GM12891 (cell line): ENCODE results near the gene MALSU1.

Experiments
- DNase-seq: peaks from one replicate; pipeline ENCODE4 v3.0.0; 2011; ENCODE audit warnings: low spot score; ENCODE audit not compliant: insufficient read length
- FAIRE-seq: peaks from 2 replicates; lab custom pipeline; 2011; peaks lifted over from hg19 to GRCh38; lab: Jason Lieb, UNC
- PAX5 ChIP-seq: IDR thresholded peaks from 2 replicates; pipeline ENCODE4 v1.6.1; 2011; ENCODE audit warnings: low read length, moderate library complexity, mild to moderate bottlenecking; ENCODE audit not compliant: insufficient read depth, severe bottlenecking
- POLR2A ChIP-seq: IDR thresholded peaks from 2 replicates; pipeline ENCODE4 v1.6.1; 2011; ENCODE audit warnings: low read depth, low read length, control low read depth
- POLR2AphosphoS5 ChIP-seq: IDR thresholded peaks from 2 replicates; pipeline ENCODE4 v1.6.1; 2011; ENCODE audit warnings: low read depth, low read length, control low read depth
- POU2F2 ChIP-seq: IDR thresholded peaks from 2 replicates; pipeline ENCODE4 v1.6.1; 2011; ENCODE audit warnings: low read depth, mild to moderate bottlenecking, control low read depth, low read length, moderate library complexity
- SPI1 ChIP-seq: IDR thresholded peaks from 2 replicates; pipeline ENCODE4 v1.6.1; 2011; ENCODE audit warnings: low read depth, low read length, control low read depth
- TAF1 ChIP-seq: IDR thresholded peaks from 2 replicates; pipeline ENCODE4 v1.6.1; 2011; ENCODE audit warnings: low read depth, low read length, control low read depth

The MALSU1 gene

GRCh38 chr7:23343102-23343501 is 44.0 kb downstream of the MALSU1 start:
- FAIRE-seq (no peak), DNase-seq (no peak)
- no peak for TF ChIP-seq SPI1
- TF ChIP-seq POU2F2, result no peak
- no peak for TF ChIP-seq PAX5
- TF ChIP-seq TAF1, result no peak

GRCh38 chr7:23343806-23344475 is 44.8 kb downstream of the MALSU1 start:
- no peak for TF ChIP-seq POLR2AphosphoS5
- TF ChIP-seq SPI1, result no peak
- no peak for TF ChIP-seq TAF1
- no peak for TF ChIP-seq PAX5
- TF ChIP-seq POU2F2, result no peak
- no peak for TF ChIP-seq POLR2A
- no peak for FAIRE-seq

GRCh38 chr7:23345601-23346000 is 46.5 kb downstream of the MALSU1 start:
- peak; percentile 88 for FAIRE-seq
- TF ChIP-seq TAF1, result no peak
- TF ChIP-seq SPI1, result no peak
- TF ChIP-seq POLR2AphosphoS5, result no peak
- no peak for DNase-seq

More at GRCh38 chr7:23343806-23344475, 44.8 kb downstream of the MALSU1 start:
- no peak for DNase-seq

DNA sequence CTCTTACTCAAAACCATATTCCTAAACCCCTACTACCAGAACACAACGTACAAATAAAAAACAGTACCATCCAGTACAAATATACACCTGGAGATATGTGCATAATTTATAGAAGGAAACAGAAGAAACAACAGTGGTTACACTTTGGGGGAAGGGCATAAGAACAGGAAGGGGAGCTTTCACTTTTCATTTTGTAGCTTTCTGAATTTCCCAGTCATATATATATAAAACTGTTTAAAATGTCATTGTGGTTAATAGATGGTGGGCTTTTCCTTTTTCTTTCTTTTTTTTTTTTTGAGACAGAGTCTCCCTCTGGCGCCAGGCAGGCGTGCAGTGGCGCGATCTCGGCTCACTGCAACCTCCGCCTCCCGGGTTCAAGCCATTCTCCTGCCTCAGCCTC is 47.2 kb downstream of the MALSU1 start:
- DNase-seq (no peak), FAIRE-seq (no peak)

GRCh38 chr7:23347033-23347681 is 48.0 kb downstream of the MALSU1 start:
- FAIRE-seq, result no peak
- no peak for DNase-seq
- TF ChIP-seq TAF1 (no peak), POU2F2 (no peak), SPI1 (no peak), POLR2A (no peak), PAX5 (no peak), POLR2AphosphoS5 (no peak)

More for the DNA sequence above, 47.2 kb downstream of the MALSU1 start:
- no peak for TF ChIP-seq TAF1
- TF ChIP-seq POU2F2, result no peak
- TF ChIP-seq SPI1, result no peak
- TF ChIP-seq PAX5, result no peak
- no peak for TF ChIP-seq POLR2A
- no peak for TF ChIP-seq POLR2AphosphoS5

DNA sequence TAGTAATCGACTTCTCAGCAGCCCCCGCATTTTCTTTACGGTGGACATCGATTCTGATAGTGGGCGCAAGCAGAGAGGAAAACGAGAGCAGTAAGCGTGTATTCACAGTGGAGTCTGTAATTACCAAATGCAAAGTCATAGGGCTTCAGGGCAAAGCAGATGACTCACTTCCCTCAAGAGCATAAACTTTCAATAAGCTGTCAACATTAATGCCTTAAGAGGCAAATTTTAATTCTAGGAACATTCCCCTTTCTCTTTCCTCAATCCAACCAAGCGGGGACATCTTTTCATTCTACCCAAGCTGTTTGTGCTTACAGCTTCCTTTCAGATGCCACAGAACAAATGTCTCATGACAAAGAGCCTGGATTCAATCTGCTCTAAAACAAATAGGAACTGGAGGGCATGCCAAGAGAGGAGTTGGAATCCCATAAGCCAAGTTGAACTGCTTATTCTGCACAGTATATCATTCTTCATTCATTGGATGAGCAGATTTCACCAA is 48.6 kb downstream of the MALSU1 start:
- TF ChIP-seq SPI1 (peak; percentile 45), POLR2A (no peak)
- no peak for DNase-seq
- FAIRE-seq, result peak; percentile 76

DNA sequence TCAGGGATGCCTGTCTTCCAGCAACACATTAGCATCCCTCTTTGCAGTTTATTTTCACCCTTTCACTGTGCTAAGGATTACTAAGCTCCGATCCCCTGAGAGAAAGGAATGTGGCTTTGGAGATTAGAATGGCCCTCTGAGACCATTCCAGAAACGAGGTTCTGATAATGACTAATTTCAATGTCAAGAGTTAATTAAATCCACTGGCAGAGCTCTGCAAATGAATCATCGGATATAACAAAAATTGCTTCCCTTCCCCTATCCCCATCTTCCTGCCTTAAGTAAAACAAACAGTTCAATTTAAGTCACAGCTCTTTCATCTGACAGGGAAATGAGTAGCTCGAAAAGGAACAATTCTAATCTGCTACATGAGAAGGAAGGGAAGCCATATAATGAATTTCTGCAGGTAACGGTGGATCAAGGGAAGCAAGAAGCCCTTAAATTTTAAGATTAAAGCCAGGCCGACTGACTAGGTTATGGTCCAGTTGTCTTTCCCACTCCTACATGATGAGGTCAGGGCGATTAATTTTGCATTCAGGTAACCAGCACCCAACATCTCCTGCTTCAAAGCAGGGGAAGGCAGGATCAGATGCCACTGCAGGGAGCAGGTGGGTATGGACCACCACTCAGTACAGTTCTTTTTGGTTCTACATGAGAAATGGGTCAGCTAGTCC is 50.5 kb downstream of the MALSU1 start:
- FAIRE-seq, result no peak
- DNase-seq, result no peak
- TF ChIP-seq TAF1 (no peak), POU2F2 (no peak), POLR2AphosphoS5 (no peak), SPI1 (no peak)

DNA sequence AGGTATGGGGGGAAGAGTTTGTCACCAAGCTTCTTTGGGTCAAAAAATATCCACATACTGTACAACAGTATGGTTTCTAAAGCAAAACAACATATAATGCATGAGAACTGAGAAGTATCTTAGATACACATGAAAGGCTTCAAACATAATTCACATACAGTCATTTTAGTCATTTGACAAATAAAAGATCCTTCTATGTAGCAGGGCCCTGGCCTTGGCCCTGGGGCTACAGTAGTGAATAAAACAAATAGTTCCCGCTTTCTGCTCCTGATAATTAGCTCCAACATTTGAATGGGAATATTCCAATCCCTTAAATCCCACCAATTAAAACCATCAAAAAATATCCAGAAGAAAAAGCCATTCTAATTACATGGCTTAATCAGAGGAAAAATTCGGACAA is 51.3 kb downstream of the MALSU1 start:
- TF ChIP-seq TAF1 (no peak), POU2F2 (no peak), POLR2A (no peak)
- FAIRE-seq, result no peak
- no peak for DNase-seq

- peak; percentile 85 for FAIRE-seq
- no peak for DNase-seq
- peak; percentile 61; the same call in 1 of the 2 replicates for TF ChIP-seq POU2F2
- TF ChIP-seq TAF1, result no peak
- no peak for TF ChIP-seq SPI1
- TF ChIP-seq PAX5, result peak; percentile 82
- TF ChIP-seq POLR2AphosphoS5, result no peak
- no peak for TF ChIP-seq POLR2A
These were observed 54.0 kb downstream of the MALSU1 start for GRCh38 chr7:23353172-23353571.

GRCh38 chr7:23356168-23356567 is 57.0 kb downstream of the MALSU1 start:
- DNase-seq (no peak), FAIRE-seq (no peak)
- TF ChIP-seq POLR2A, result no peak
- no peak for TF ChIP-seq TAF1
- TF ChIP-seq POU2F2, result no peak
- no peak for TF ChIP-seq POLR2AphosphoS5
- TF ChIP-seq PAX5, result no peak
- TF ChIP-seq SPI1, result no peak
